GM03348 (cell line): Measurements from ENCODE around the gene STRBP.
"Not testable (repeated sequence)": the region's sequence is repeated elsewhere in the genome, so short reads cannot be mapped to it uniquely, and the experiment has no call there.

Source experiments
- DNase-seq: peaks from one replicate; pipeline ENCODE4 v3.0.0; 2012; ENCODE audit warnings: low spot score

Gene STRBP

DNA sequence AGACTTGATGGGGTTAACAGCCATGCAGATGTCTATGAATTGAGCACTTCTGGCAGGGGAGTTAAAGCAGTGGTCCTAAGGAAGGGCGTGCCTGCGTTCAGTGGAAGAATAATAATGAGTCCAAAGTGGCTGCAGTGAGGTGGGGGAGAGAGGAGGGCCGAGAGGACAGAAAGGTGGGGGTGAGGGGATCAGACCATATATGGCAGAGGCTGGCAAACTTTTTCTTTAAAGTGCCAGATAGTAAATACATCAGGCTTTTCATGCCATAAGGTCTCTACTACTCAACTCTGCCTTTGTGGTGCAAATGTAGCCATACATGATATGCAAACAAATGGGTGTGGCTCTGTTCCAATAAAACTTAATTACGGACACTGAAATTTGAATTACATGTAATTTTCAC, 77.1 kb downstream of the STRBP start:
- DNase-seq, result no peak

DNA sequence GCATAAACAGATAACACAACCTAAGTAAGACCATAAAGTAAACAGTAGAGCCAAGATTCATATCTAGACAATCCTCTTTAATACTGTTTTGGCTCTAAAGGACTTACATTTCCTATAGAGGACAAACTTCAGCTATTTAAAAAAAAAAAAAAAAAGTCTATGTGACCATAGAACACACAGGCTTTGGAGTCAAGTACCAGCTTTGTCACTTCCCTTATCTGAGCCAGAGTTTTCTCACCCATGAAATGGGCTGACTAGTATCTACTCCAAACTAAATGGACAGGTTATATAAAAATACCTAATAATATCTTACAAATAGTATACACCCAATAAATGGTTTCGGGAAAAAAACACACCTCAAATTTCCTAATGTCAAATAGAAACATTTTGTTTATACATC, 81.3 kb downstream of the STRBP start:
- no peak for DNase-seq

GRCh38 chr9:123186029-123186428, 82.4 kb downstream of the STRBP start:
- not testable (repeated sequence) for DNase-seq

GRCh38 chr9:123176949-123177348, 91.4 kb downstream of the STRBP start:
- no peak for DNase-seq

- no peak for DNase-seq
These were observed 92.3 kb downstream of the STRBP start for GRCh38 chr9:123175854-123176629.

- DNase-seq, result no peak
These were observed 93.4 kb downstream of the STRBP start for GRCh38 chr9:123174887-123175518.

DNA sequence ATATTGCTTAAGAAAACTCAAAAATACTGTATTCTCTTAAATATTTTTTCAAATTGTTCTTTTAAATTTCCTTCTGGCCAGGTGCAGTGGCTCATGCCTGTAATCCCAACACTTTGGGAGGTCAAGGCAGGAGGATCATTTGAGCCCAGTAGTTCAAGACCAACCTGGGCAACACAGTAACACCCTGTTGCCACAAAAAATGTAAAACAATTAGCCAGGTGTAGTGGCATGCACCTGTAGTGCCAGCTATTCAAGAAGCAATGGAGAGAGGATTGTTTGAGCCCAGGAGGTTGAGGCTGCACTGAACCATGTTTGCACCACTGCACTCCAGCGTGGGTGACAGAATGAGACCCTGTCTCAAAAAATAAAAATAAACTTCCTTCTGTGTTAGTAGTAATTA, 94.3 kb downstream of the STRBP start:
- DNase-seq, result no peak

DNA sequence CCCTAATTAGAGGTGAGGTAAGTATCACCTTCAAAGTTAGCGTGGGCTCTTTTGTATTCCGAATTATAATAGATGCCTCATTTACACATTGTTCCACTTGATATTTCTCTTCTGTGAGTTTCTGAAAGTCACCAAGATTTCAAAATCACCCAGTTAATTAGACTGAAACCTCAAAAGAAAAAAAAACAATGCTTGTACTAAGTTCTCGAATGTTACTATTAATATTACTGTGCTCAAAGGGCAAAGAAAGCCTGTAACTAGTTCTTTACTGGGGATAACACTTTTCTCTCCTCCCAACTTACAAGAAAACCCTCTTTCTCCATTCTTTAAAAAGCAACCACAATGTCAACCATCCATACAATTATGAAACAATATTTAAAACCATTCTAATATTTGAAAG, 98.5 kb downstream of the STRBP start:
- no peak for DNase-seq

- DNase-seq, result no peak
These were observed 99.8 kb downstream of the STRBP start for GRCh38 chr9:123168586-123168985.

- no peak for DNase-seq
These were observed 100.9 kb downstream of the STRBP start for GRCh38 chr9:123167474-123167873.

DNA sequence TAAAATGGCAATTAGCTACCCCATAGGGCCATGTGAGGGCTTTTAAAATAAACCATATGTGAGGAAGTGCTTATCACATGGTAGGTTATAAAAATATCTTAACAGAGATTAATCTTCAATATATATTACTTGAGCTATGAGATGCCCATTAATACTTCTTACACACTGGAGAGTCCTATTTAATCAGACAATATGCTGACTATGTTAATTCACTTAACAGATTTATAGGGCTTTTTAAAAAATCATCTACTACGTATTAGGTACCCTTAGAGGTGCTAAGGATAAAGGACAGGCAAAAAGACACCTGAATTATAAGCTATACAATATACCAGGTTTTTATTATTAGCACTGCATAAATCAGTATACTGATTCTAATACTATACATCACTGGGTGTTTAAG, 102.6 kb downstream of the STRBP start:
- no peak for DNase-seq

DNA sequence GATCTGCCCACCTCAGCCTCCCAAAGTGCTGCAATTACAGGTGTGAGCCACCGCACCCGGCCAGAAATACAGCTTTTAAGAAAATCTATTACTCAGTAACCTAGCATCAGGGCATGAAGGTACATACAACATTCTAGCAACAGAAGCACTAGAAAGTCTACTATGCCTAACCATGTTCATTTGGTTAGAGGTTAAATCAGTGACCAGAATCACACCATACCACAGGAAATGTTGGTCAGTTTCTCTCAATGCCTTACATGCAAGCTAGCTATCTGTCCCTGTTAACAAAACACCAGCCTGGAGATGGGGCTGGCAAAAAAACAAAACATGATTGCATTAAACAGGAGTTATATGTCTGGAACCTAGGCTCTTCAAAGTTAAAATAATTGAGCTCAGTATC, 104.1 kb downstream of the STRBP start:
- DNase-seq, result no peak

DNA sequence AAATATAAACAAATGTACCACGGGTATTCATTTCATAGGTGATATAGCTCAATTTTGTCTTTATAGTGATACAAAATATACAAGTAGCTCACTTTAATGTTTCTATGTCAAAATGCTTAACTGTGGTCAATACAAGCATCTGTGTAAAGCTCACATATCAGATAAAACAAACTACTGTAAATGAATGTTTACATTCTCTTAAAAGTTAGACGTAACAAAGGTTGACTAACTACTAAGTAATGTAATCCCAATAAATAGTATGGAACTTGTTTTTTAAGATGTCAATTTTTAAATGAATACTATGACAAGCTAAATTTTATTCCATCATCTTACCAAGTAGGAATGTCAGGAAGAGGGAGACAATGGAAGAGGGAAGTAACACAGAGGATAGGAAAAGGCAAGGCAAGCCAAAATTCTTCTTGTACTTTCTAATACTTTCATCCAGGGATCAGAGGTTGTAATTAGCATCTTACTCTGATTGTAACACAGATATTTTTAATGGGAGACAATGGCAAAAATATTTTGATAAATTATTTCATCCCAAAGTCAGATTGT, 105.5 kb downstream of the STRBP start:
- DNase-seq, result no peak

- no peak for DNase-seq
These were observed 106.0 kb downstream of the STRBP start for GRCh38 chr9:123162360-123162759.

- DNase-seq, result no peak
These were observed 111.2 kb downstream of the STRBP start for GRCh38 chr9:123157221-123157620.

DNA sequence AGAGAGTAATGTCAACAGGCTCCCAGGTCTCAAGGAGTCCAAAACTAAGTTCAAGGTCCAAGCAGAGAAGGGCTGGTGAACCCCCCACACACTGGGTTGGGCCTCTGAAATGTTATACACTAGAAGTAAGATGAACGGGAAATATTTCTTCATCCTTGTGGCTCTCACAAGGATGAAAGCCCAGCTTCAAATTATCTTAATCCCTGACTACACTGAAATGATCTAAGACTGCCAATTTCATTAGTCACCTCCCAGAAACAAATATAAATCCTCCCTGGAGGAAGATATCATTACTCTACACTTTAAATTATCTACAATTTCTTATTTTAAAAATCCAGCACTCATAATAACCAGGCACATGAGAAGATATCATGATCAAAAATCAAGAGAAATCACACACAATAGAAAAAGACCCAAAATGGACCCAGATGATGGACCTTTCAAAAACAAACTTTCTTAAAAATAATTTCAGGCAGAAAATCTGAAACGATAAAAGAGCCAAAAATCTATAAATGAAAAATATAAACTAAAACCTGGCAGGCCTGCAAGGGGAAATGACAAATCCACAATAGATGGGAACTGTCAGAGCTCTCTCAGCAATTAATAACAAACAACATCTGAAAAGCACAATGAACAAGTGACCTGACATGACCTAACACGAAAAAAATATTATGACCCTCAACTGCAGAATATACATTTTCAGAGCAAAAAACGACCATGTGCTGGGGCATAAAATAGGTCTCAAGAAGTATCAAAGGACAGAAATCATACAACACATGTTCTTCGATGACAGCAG, 117.5 kb downstream of the STRBP start:
- no peak for DNase-seq

DNA sequence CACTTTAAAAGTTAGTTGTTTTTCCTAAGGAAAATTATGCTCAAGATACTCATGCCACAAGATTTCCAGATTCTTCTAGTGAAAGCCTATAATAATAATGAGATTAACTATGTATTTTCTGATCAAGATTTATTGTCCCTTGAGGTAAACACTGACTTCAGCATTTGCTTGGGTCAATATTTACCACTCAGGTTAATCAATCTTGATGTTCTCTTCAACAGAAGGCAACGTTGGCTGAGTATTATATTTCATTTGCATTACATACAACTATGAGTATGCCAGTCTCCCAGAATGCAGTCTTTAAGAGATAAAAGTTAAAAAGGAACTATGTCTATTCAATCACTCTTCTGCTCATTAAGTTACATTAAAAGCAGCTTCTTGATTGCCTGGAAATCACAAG, 119.3 kb downstream of the STRBP start:
- no peak for DNase-seq

- no peak for DNase-seq
These were observed 130.2 kb downstream of the STRBP start for GRCh38 chr9:123138163-123138562.

DNA sequence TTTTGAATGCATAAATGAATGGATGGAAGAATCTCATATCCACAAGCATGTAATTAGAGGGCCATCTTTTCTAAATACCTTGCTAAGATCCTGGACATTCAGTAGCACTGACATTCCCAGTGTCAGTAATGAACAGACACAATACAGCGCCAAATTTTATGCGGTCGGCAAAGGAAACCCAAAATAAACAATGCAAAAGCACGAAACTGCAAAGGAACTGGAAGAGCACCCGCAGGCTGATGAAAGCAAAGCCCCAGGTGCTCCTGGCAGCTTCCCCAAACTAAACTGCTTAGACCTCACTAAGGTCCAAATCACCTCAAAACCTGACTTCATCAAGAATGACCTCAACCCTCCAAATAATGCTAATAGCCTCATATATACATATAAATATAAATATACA, 133.0 kb downstream of the STRBP start:
- DNase-seq, result no peak

- DNase-seq, result no peak
These were observed 135.7 kb downstream of the STRBP start for GRCh38 chr9:123132696-123133095.

- no peak for DNase-seq
These were observed 136.4 kb downstream of the STRBP start for GRCh38 chr9:123131993-123132392.

DNA sequence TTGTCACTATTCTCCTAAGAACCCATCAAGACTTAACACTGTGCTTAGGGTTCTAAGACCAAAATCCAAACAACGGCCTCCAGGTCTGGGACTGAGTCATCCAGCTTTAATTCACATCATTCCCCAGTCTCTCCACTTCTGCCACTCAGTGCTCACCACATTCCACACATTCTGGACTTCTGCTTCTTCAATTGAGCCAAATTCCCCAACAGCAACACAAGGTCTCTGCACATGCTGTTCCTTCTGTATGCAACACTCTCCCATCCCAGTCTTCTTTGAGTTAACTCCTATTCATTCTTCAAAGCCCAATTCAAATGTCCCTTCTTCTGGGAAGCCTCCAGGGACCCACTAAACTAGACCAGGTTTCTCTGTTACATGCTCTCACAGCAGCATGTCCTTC, 137.1 kb downstream of the STRBP start:
- peak; percentile 74 for DNase-seq

- DNase-seq, result no peak
These were observed 139.0 kb downstream of the STRBP start for GRCh38 chr9:123129423-123129822.
